CD1c-positive myeloid dendritic cell (primary cell): ENCODE measurements around the gene SKA1.
"Not testable (repeated sequence)": the region's sequence is repeated elsewhere in the genome, so short reads cannot be mapped to it uniquely, and the experiment has no call there.

Source experiments
- DNase-seq: peaks from one replicate; pipeline ENCODE4 v3.0.0-alpha.2; 2016; ENCODE audit errors: extremely low spot score

The SKA1 gene

GRCh38 chr18:50395093-50395492, 20.2 kb downstream of the SKA1 start:
- no peak for DNase-seq

GRCh38 chr18:50396005-50396660, 21.3 kb downstream of the SKA1 start:
- no peak for DNase-seq

DNA sequence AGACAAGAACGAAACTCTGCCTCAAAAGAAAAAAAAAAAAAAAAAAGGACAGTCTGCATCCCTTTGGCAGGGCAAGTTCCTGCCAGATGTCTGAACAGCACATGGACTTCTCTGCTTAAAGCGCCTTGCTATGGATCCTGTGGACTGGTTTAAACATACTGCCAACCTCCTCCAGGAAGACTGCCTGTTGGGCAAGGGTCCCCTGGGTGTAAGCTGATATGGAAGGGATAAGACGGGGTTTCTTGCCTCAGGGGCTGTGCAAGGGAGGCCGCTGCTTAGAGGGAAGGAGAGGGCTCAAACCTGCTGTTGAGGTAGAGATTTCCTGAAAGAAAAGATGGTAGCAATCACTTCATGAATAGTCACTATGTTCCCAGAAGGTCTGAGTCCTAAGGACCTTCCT, 22.2 kb downstream of the SKA1 start:
- no peak for DNase-seq

DNA sequence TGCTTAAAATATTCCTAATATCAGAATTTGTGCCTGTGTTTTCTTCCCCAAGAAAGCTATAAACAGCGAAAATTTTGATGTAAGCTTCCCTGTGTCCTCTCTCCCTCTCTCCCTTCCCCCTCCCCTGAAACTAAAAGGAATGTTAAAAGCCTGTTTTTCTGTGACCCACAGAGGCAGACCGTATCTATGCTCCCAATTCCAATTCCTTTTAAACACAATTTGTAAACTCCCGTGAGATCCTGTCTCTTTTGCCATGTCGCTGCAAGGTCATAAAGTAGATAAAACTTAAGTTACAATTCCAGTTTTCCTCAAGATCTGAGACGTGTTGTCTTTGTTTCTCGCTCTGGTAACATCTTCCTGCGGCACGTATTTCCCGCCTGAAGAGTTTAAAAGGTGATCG, 23.3 kb downstream of the SKA1 start:
- no peak for DNase-seq

DNA sequence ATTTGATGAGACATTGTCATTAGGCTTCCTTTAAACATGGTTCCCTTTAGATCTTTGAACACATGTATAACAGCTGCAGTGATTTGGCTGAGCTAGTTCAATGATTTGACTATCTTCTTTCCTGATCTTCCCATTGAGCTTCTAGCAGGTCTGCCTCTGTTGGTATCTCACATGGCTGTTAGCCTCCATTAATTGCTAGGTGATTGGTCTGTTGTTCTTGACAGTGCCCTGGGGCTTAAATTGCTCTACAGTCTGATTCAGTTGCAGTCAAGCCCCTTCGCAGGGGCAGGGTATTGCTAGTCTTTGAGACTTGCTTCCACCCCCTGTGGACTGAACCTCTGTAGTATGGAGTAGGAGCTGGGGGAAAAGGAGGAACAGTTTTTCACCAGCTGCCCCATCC, 24.1 kb downstream of the SKA1 start:
- DNase-seq, result no peak

- no peak for DNase-seq
These were observed 24.7 kb downstream of the SKA1 start for GRCh38 chr18:50399582-50399981.

DNA sequence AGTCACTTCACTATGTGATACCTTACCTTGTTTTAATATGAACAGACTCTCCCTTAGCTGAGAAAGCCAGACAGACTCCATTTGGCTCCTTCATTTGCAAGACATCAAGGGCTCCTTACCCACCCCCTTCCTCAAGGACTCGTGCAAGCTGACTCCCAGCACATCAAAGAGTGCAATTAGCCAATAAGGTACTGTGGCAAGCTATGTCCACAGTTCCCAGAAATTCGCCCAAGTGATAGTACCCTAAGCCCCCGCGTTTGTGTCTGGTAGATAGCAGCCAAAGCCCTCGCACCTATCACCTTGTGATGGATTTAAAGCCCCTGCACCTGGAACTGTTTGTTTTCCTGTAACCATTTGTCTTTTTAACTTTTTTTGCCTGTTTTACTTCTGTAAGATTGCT, 25.6 kb downstream of the SKA1 start:
- not testable (repeated sequence) for DNase-seq

GRCh38 chr18:50401295-50401694, 26.4 kb downstream of the SKA1 start:
- no peak for DNase-seq

DNA sequence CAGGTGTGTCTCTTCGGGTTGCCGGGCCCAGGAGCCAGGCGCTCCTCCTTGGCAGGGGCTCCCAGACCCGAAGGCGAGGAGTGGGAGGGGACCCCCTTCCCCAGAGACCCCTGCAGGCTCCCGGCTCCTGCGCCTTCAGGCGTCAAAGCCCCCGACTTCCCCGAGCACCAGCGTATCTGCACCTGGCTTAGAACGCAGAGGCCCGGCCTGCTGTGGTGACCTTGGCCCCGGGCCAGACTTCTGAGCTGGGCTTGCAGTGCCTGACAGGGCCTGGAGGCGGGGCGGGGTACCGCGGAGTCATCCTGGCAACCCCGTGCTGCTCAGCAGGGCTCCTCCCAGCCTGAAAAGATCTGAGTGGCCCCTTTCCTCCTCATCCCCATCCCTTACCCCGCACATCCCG, 27.0 kb downstream of the SKA1 start:
- no peak for DNase-seq

GRCh38 chr18:50404752-50405581, 30.1 kb downstream of the SKA1 start:
- not testable (repeated sequence) for DNase-seq

DNA sequence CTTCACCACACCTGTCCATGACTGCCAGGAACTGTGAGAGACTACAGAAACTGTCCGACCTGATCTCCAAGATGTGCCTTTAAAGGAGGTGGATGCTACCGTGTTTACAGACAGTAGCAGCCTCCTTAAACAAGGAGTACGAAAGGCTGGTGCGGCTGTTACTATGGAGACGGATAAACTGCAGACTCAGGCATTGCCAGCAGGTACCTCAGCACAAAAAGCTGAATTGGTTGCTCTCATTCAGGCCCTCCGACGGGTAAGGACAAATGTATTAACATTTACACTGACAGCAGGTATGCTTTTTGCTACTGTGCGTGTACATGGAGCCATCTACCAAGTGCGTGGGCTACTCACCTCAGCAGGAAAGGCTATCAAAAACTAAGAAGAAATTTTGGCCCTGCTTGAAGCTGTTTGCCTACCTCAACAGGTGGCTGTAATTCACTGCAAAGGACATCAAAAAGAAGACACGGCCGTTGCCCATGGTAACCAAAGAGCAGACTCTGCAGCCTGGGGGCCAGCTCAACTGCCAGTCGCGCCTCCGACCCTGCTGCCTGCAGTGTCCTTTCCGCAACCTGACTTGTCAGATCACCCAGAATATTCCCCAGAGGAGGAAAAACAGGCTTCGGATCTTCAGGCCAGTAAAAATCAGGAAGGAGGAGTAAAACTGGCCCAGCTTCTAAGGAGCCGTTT, 30.9 kb downstream of the SKA1 start:
- DNase-seq, result no peak

DNA sequence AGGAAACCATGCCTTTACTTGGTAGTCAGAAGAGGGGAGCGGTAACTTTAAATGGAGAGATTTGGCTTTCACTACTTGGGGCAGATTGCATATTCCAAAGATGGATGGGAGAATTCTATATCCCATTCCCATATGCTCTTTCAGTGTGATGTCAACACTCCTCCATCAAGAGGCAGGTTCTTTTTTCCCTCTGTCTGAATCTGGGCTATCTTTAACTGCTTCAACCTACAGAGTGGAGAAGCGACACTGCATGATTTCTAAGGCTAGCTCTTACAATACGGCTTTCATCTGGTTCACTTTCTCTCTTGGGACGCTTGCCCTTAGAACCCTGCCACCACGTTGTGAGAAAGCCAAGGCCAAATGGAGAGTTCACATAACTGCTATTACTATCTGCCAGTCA, 34.4 kb downstream of the SKA1 start:
- DNase-seq, result no peak

DNA sequence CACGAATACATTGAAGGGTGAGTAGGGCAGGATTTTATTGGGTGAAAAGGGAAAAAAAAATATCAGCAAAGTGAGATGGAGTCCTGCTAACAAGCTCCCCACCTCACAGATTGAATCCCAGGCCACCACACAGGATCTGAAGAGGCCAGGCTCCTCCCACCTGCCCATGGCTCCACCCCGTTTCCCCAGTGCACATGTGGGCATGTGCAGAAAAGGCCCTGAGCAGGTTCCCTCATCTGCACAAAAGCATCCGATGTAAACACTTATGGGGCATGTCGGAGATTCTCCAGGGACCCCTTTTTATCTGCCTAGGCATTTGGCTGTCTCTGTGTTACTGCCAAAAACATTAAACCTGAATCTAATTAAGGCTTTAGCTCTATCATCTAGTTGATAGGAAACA, 35.2 kb downstream of the SKA1 start:
- DNase-seq, result no peak

- DNase-seq, result no peak
These were observed 36.0 kb downstream of the SKA1 start for GRCh38 chr18:50410894-50411293.

GRCh38 chr18:50416832-50417231, 42.0 kb downstream of the SKA1 start:
- not testable (repeated sequence) for DNase-seq

GRCh38 chr18:50417705-50418104, 42.9 kb downstream of the SKA1 start:
- not testable (repeated sequence) for DNase-seq

GRCh38 chr18:50418650-50419049, 43.8 kb downstream of the SKA1 start:
- no peak for DNase-seq

DNA sequence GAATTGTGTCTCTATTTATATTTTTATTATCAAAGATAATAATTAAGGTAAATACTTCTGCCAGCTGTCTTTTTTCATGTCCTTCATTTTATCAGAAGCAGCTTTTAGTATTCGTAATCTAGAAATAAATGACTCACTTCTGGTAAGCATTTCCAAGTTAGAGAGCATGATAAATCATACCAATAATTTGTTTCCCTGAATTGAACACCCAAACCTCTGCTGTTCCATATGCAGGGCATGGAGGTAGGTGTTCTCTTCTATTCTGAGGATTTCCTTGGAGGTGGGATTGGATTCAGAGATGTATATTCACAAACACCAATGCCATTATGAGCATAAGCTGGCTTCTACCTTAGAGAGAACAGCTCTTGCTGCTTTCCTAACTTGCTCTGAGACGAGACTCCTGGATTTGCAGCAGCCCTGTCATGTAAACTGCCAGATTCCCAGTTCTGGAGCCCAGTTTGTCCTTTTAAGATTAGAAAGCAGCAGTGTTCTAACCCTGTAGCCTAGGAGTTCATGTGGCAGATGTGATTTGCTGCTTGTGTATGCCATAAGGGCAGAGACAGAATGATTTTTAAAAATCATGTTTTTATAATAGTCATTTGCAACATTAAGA, 47.5 kb downstream of the SKA1 start:
- no peak for DNase-seq

- DNase-seq, result no peak
These were observed 50.2 kb downstream of the SKA1 start for GRCh38 chr18:50424877-50425690.

DNA sequence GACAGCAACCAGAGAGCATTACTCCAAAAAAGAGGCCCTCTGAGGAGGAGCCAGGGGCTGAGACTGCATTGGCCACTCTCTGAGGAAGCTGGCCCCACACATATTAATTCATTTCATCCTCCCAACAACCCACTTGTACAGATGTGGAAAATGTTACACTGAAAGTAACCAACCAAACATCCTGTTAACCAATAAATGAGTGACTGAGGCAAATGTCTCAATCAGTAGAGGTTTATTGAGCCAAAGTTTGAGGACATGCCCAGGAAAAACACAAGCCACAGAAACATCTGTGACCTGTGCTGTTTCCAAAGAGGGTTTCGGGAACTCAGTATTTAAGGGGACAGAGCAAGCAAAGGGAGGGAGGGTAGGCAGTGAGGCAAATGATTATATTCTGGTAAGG, 53.0 kb downstream of the SKA1 start:
- DNase-seq, result no peak

- no peak for DNase-seq
These were observed 53.8 kb downstream of the SKA1 start for GRCh38 chr18:50428531-50429206.
